SK-N-SH treated with all-trans-retinoic acid at 6 μM for 48 hours (cell line): Measurements from ENCODE around the gene TMEM163.

Source experiments
- ATAC-seq: fragments of 200-7000 bp; cut with Tn5 transposase; 3 replicates; pipeline ENCODE4 v1.9.1; 2020; ENCODE audit warnings: mild to moderate bottlenecking, moderate library complexity
- ARNTL ChIP-seq: fragments of 450-650 bp; formaldehyde crosslinking; IDR thresholded peaks from 2 replicates; pipeline ENCODE4 v1.5.0; 2020; ENCODE audit warnings: low read depth, mild to moderate bottlenecking, moderate library complexity, borderline replicate concordance
- BACH2 ChIP-seq: fragments of 250-450 bp; sonication (Bioruptor Pico); IDR thresholded peaks from 2 replicates; pipeline ENCODE4 v1.9.0; 2021; ENCODE audit warnings: mild to moderate bottlenecking, borderline replicate concordance
- CREB5 ChIP-seq: fragments of 250-450 bp; sonication (Bioruptor Pico); IDR thresholded peaks from 2 replicates; pipeline ENCODE4 v1.5.1; 2020; ENCODE audit warnings: low read depth, mild to moderate bottlenecking, moderate library complexity
- CSDC2 ChIP-seq: fragments of 250-450 bp; sonication (Bioruptor Pico); IDR thresholded peaks from 2 replicates; pipeline ENCODE4 v1.5.0; 2020; ENCODE audit warnings: mild to moderate bottlenecking, moderate library complexity
- CSRNP3 ChIP-seq: fragments of 250-450 bp; sonication (Bioruptor Pico); IDR thresholded peaks from 2 replicates; pipeline ENCODE4 v1.5.1; 2021; ENCODE audit warnings: mild to moderate bottlenecking, moderate library complexity
- ESRRG ChIP-seq: fragments of 250-450 bp; sonication (Bioruptor Pico); IDR thresholded peaks from 2 replicates; pipeline ENCODE4 v1.6.1; 2021; ENCODE audit warnings: mild to moderate bottlenecking
- GLIS3 ChIP-seq: fragments of 250-450 bp; sonication (Bioruptor Pico); IDR thresholded peaks from 2 replicates; pipeline ENCODE4 v1.5.0; 2020; ENCODE audit warnings: mild to moderate bottlenecking, moderate library complexity
- ISL1 ChIP-seq: fragments of 250-450 bp; sonication (Bioruptor Pico); IDR thresholded peaks from 2 replicates; pipeline ENCODE4 v2.1.2; 2022; ENCODE audit warnings: mild to moderate bottlenecking, moderate library complexity
- OSR1 ChIP-seq: fragments of 250-450 bp; sonication (Bioruptor Pico); IDR thresholded peaks from 2 replicates; pipeline ENCODE4 v1.8.0; 2022; ENCODE audit warnings: moderate library complexity, mild to moderate bottlenecking, inconsistent platforms
- PATZ1 ChIP-seq: fragments of 250-450 bp; sonication (Bioruptor Pico); IDR thresholded peaks from 2 replicates; pipeline ENCODE4 v1.8.0; 2020; ENCODE audit warnings: mild to moderate bottlenecking, moderate library complexity, borderline replicate concordance
- POU6F1 ChIP-seq: fragments of 250-450 bp; sonication (Bioruptor Pico); IDR thresholded peaks from 2 replicates; pipeline ENCODE4 v1.8.0; 2021; ENCODE audit warnings: low read depth, mild to moderate bottlenecking, moderate library complexity, borderline replicate concordance
- PPARA ChIP-seq: fragments of 250-450 bp; sonication (Bioruptor Pico); IDR thresholded peaks from 2 replicates; pipeline ENCODE4 v1.5.0; 2020; ENCODE audit warnings: mild to moderate bottlenecking, borderline replicate concordance
- RARB ChIP-seq: fragments of 250-450 bp; sonication (Bioruptor Pico); IDR thresholded peaks from 2 replicates; pipeline ENCODE4 v1.8.0; 2021; ENCODE audit warnings: mild to moderate bottlenecking, moderate library complexity
- TCF4 ChIP-seq: fragments of 250-450 bp; sonication (Bioruptor Pico); IDR thresholded peaks from 2 replicates; pipeline ENCODE4 v1.8.0; 2021; ENCODE audit warnings: mild to moderate bottlenecking, moderate library complexity, borderline replicate concordance
- TOX ChIP-seq: fragments of 250-450 bp; sonication (Bioruptor Pico); IDR thresholded peaks from 2 replicates; pipeline ENCODE4 v1.8.0; 2021; ENCODE audit warnings: mild to moderate bottlenecking, moderate library complexity, borderline replicate concordance
- TSHZ2 ChIP-seq: fragments of 250-450 bp; sonication (Bioruptor Pico); IDR thresholded peaks from 2 replicates; pipeline ENCODE4 v1.5.0; 2020; ENCODE audit warnings: mild to moderate bottlenecking, moderate library complexity
- ZC3H10 ChIP-seq: fragments of 250-450 bp; sonication (Bioruptor Pico); IDR thresholded peaks from 2 replicates; pipeline ENCODE4 v1.5.1; 2021; ENCODE audit warnings: mild to moderate bottlenecking, moderate library complexity
- ZFP3 ChIP-seq: fragments of 250-450 bp; sonication (Bioruptor Pico); IDR thresholded peaks from 2 replicates; pipeline ENCODE4 v1.5.0; 2020; ENCODE audit warnings: mild to moderate bottlenecking, moderate library complexity
- ZFP30 ChIP-seq: fragments of 450-650 bp; formaldehyde crosslinking; IDR thresholded peaks from 2 replicates; pipeline ENCODE4 v1.5.0; 2022; ENCODE audit warnings: mild to moderate bottlenecking, moderate library complexity
- ZNF565 ChIP-seq: fragments of 450-650 bp; formaldehyde crosslinking; conservative IDR thresholded peaks from 2 replicates; pipeline ENCODE4 v1.5.0; 2020; ENCODE audit warnings: low read depth, mild to moderate bottlenecking, moderate library complexity
- ZNF70 ChIP-seq: fragments of 450-650 bp; formaldehyde crosslinking; IDR thresholded peaks from 2 replicates; pipeline ENCODE4 v1.5.0; 2020; ENCODE audit warnings: mild to moderate bottlenecking, moderate library complexity
- ZNF8 ChIP-seq: fragments of 450-650 bp; formaldehyde crosslinking; IDR thresholded peaks from 2 replicates; pipeline ENCODE4 v1.5.0; 2020; ENCODE audit warnings: mild to moderate bottlenecking, moderate library complexity

The TMEM163 gene

GRCh38 chr2:134416637-134417036, 302.2 kb downstream of the TMEM163 start (continued):
- TF ChIP-seq TOX (CRISPR knock-in tag) (no peak), CREB5 (CRISPR knock-in tag) (no peak), TCF4 (CRISPR knock-in tag) (no peak), RARB (no peak)

GRCh38 chr2:134416018-134416417, 302.8 kb downstream of the TMEM163 start:
- ATAC-seq = no peak
- TF ChIP-seq CSDC2 (CRISPR knock-in tag) (no peak), ZFP3 (CRISPR knock-in tag) (no peak), ZNF8 (no peak), ZNF565 (CRISPR knock-in tag) (no peak), ESRRG (CRISPR knock-in tag) (no peak), ZC3H10 (CRISPR knock-in tag) (no peak), PPARA (CRISPR knock-in tag) (no peak), ARNTL (CRISPR knock-in tag) (no peak), ZNF70 (no peak), GLIS3 (CRISPR knock-in tag) (no peak), OSR1 (CRISPR knock-in tag) (no peak), ISL1 (CRISPR knock-in tag) (no peak), TCF4 (CRISPR knock-in tag) (no peak)

- TF ChIP-seq TCF4 (CRISPR knock-in tag) (no peak), TSHZ2 (CRISPR knock-in tag) (no peak), POU6F1 (no peak), ZFP30 (CRISPR knock-in tag) (no peak), GLIS3 (CRISPR knock-in tag) (no peak), BACH2 (CRISPR knock-in tag) (no peak), ZNF8 (no peak), CREB5 (CRISPR knock-in tag) (no peak), ARNTL (CRISPR knock-in tag) (no peak), CSRNP3 (CRISPR knock-in tag) (no peak), ZFP3 (CRISPR knock-in tag) (no peak), TOX (CRISPR knock-in tag) (no peak), OSR1 (CRISPR knock-in tag) (no peak), ISL1 (CRISPR knock-in tag) (no peak), PATZ1 (no peak)
- no peak for ATAC-seq
These were observed 304.9 kb downstream of the TMEM163 start for GRCh38 chr2:134413912-134414311.
